Measurements from ENCODE around the gene CCNDBP1. TPM values are rescaled to one million over a fixed set of nuclear protein-coding genes. Genes with fewer than 3 reads are reported as not detected.

The CCNDBP1 gene
- total RNA-seq, 1 donor from 2014 or later = 44.9 TPM

DNA sequence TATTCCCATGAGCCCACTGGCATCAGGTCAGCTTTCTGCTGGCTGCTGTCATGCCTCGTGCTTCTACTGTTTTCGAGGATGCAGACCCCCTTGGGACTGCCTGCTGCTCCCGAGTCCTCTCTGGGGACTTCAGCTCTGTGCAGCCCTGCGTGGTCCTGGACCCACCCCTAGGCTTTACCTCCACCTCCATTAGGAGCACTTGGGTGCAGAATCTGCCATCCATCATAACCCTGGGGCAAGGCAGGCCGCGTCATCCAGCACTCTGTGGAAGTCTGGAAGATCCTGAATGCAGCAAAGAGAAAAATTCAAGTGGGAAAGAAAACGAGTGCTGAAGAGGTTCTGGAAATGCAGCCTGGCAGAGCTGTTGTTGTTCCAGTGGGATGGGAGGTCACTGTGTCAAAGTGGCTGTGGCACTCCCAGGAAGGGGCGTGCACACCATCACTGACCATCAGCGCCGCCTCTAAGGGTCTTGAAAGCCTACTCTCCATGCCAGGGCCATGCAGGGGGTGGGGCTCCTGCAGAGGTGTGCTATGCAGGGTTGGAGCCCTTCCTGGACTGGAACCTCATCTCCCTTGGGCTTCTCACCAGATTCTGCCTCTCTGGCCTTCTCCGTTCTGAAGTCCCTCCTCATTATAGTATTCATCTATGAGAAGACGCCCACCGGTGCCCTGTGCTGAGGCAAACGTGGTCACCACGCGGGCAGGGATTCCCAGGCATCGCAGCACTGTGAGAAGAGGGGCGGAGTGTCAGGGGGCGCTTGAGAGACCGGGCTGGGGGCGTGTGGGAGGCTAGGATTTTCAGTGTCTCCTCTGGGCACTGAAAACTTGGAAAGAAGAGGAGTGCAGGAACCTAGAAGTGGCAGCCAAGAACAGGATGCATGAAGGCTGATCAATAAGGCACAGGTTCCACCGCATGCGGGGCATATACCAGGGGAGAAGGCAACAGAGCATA, 23.1 kb downstream of the CCNDBP1 start:
- no peaks in the 10 kb centered on the region for H3K9me3 ChIP-seq
- TF ChIP-seq, protein P1, sequence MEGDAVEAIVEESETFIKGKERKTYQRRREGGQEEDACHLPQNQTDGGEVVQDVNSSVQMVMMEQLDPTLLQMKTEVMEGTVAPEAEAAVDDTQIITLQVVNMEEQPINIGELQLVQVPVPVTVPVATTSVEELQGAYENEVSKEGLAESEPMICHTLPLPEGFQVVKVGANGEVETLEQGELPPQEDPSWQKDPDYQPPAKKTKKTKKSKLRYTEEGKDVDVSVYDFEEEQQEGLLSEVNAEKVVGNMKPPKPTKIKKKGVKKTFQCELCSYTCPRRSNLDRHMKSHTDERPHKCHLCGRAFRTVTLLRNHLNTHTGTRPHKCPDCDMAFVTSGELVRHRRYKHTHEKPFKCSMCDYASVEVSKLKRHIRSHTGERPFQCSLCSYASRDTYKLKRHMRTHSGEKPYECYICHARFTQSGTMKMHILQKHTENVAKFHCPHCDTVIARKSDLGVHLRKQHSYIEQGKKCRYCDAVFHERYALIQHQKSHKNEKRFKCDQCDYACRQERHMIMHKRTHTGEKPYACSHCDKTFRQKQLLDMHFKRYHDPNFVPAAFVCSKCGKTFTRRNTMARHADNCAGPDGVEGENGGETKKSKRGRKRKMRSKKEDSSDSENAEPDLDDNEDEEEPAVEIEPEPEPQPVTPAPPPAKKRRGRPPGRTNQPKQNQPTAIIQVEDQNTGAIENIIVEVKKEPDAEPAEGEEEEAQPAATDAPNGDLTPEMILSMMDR (IDR thresholded peaks at IDR 0.05) = no peak
- no peaks in the 10 kb centered on the region for H3K4me1 ChIP-seq
- intact Hi-C loops (cut with DNase I) = no loop called here
- H3K36me3 ChIP-seq = no peaks in the 10 kb centered on the region
- DNase-seq (ENCODE audit: low spot score in 2 of 2) = no peak
- no peak overlapping the region for H3K4me3 ChIP-seq
- H3K27me3 ChIP-seq = no peaks in the 10 kb centered on the region
- no peak overlapping the region for H3K27ac ChIP-seq

DNA sequence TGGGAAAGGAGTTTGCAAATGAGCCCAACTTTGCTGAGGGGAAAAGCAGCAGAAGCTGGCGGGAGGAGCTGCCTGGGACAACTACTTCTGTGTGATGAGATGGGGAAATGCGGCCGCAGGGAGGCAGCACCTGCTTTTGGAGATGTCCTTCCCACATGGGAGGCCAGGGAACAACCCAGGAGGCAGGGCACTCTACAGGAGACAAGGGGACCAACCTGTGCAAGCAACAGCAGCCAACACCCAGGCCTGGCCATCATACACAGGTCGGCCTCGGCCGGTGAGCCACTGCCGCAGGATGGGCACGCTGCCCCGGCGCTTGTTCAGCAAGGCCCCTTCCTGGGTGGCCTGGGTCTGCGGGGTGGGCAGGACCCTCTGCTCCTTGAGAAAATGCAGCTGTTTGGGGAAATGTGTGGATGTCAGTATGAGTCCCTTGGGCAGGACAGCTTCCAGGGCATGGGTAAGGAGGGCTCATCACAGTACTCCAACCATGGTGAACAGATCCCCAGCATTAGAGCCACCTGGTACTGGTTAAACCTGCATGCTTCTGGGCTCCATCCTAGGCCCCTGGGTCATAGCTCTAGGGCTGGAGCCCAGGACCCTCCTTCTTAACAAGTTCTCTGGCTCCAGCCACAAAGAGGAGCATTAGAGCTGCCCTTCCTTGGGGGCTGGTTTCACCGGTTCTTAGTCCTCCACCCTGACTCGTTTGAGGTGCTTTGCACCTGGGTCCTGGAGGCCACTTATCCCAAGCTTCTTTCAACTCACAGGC, 24.0 kb downstream of the CCNDBP1 start:
- H3K27ac ChIP-seq = no peak overlapping the region
- TF ChIP-seq, protein P1 (IDR thresholded peaks at IDR 0.05) = no peak
- no peaks in the 10 kb centered on the region for H3K4me1 ChIP-seq
- intact Hi-C loops (cut with DNase I) = no loop called here
- H3K27me3 ChIP-seq = no peaks in the 10 kb centered on the region
- no peak overlapping the region for H3K4me3 ChIP-seq
- no peaks in the 10 kb centered on the region for H3K36me3 ChIP-seq
- H3K9me3 ChIP-seq = no peaks in the 10 kb centered on the region
- DNase-seq (ENCODE audit: low spot score in 2 of 2) = peak in 1 of 2 donors; percentile 57

DNA sequence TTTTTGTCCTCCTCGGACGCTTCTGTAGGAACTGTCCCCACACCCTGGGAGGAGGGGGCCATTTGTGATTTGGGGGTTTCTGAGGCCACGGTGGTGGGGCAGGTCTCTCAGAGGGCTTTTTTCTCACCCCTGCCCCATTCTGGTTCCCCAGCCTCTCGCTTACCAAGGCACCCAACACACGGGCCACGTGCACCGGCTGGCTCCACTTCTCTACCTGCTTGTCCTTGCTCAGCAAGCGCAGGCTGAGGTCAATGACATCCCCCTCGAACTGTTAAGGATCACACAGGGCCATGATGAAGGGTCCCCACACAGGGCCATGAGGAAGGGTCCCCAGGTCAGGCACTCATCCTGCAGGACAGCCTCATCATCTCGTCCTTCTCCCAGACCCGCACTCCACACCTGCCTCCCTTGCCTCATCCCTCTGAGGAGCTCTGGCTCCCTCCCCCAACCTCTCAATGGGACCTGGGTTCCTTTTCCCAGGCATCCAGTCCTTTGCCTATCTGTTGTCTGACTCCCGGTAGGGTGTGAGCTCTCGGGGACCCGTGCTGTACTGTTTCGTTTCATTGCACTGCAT, 25.1 kb downstream of the CCNDBP1 start:
- Histone ChIP-seq H3K9me3 (no peaks in the 10 kb centered on the region), H3K36me3 (no peaks in the 10 kb centered on the region), H3K27ac (no peak overlapping the region), H3K27me3 (no peaks in the 10 kb centered on the region), H3K4me3 (no peak overlapping the region), H3K4me1 (no peaks in the 10 kb centered on the region)
- peak in 1 of 2 donors; percentile 59 for DNase-seq (ENCODE audit: low spot score in 2 of 2)
- intact Hi-C loops (cut with DNase I) = no loop called here
- TF ChIP-seq, protein P1 (IDR thresholded peaks at IDR 0.05) = no peak

DNA sequence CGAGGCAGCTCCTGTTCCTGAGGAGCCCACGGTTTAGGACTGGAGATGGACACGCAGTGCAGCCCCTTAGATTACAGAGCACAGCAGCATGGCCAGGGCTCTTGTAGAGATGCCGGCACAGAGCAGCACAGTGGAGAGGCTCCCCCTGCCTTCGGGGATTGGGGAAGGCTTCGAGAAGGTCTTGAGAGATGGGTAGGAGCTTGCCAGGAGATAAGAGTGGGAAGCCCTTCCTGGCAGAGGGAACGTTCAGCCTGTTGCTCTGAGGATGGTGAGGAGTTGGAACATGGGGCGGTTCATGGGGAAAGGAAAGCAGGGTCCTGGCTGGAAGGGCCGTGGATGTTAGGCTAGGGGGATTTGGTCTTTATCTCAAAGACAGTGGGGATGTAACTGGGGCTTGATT, 25.6 kb downstream of the CCNDBP1 start:
- no peaks in the 10 kb centered on the region for H3K9me3 ChIP-seq
- H3K27ac ChIP-seq = no peak overlapping the region
- H3K27me3 ChIP-seq = no peaks in the 10 kb centered on the region
- intact Hi-C loops (cut with DNase I) = no loop called here
- no peak overlapping the region for H3K4me3 ChIP-seq
- TF ChIP-seq, protein P1 (IDR thresholded peaks at IDR 0.05) = no peak
- no peak for DNase-seq (ENCODE audit: low spot score in 2 of 2)
- H3K4me1 ChIP-seq = no peaks in the 10 kb centered on the region
- no peaks in the 10 kb centered on the region for H3K36me3 ChIP-seq

DNA sequence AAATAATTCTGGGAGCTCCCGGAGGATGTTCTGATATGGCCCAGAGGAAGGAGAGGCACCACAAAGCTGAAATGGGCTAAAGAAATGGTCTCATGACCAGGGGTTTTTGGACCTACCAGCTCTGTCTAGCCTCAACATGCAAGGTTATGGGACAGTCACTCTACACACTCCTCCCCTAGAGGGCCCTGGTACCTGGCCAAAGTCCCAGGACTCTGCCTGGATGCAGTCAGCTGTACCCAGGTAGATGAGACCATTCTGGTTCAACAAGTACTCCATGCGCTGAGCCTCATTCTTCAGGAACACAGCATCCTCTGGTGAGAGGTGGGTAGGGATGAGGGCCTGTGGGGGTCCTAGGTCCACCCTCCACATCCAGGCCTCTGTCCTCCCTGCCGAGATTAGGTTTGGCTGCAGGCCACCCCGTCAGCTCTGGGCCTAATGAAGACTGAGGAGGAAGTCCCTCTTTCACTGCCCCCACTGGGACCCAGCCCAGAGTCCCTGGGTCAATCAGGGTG, 26.1 kb downstream of the CCNDBP1 start:
- no peak overlapping the region for H3K27ac ChIP-seq
- TF ChIP-seq, protein P1 (IDR thresholded peaks at IDR 0.05) = no peak
- H3K27me3 ChIP-seq = no peaks in the 10 kb centered on the region
- H3K36me3 ChIP-seq = no peaks in the 10 kb centered on the region
- no peak overlapping the region for H3K4me3 ChIP-seq
- H3K9me3 ChIP-seq = no peaks in the 10 kb centered on the region
- H3K4me1 ChIP-seq = no peaks in the 10 kb centered on the region
- intact Hi-C loops (cut with DNase I) = no loop called here
- no peak for DNase-seq (ENCODE audit: low spot score in 2 of 2)

All from ascending aorta (tissue), 2 donors.